GM19468 (cell line): ENCODE data around the gene GIGYF1.

ENCODE experiments used
- ATAC-seq: cut with Tn5 transposase; IDR thresholded peaks from one replicate; pipeline ENCODE4 v1.9.1; 2021; ENCODE audit warnings: mild to moderate bottlenecking, moderate library complexity, moderate number of reproducible peaks; ENCODE audit not compliant: unreplicated experiment; ENCODE audit errors: extremely low read depth

The GIGYF1 gene

GRCh38 chr7:100685631-100686145, 8.4 kb downstream of the GIGYF1 start:
- no peak for ATAC-seq

DNA sequence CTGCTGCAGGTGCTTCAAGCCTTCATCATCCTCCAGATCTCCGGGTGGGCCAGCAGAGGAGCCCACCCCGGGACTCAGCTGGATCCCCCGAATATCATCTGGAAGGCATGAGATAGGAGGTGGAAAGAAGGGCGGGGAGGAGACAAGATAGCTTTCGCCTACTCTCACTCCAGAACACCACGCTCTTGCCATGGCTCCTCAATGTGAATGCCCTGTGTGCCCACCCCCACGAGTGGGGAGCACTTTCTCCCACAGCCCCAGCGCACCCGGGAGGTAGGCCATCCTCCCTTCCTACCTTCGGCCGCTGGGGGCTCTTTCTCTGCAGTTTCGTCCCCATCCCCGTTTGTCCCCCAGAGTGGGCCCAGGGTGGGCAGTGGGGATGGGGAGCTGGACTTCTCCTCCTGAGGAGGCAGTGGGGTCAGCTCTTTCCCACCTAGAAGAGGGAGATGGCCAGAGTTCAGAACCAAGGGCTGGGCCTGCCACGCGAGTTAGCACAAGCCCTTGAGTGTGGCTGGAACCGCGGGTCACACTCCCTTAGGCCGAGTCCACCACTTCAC, 8.9 kb downstream of the GIGYF1 start:
- no peak for ATAC-seq

DNA sequence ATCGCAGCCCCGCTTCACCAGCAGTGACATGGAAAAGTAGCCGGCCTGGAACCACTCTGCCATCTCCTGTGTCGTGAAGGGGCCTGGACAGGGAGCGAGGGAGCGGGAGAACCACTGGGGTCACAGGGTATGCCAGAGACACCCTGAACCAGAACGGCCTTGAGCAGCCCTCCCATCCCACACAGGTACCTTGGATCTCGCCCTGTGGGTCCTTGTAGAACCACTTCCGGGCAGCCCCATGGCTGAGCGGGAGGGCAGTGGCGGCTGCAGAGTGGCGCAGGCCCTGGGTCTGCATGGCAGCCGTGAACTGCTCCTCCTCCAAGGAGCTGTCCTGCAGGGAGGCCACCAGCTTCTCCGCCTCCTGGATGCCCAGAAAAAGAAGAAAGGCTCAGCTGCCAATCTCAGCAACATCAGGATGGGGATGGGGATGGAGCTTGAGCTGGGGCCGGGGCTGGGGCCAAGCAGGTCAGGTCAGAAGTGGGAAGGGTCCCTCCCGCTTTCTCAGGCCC, 9.5 kb downstream of the GIGYF1 start:
- no peak for ATAC-seq

GRCh38 chr7:100683659-100684533, 10.2 kb downstream of the GIGYF1 start:
- ATAC-seq: no peak

DNA sequence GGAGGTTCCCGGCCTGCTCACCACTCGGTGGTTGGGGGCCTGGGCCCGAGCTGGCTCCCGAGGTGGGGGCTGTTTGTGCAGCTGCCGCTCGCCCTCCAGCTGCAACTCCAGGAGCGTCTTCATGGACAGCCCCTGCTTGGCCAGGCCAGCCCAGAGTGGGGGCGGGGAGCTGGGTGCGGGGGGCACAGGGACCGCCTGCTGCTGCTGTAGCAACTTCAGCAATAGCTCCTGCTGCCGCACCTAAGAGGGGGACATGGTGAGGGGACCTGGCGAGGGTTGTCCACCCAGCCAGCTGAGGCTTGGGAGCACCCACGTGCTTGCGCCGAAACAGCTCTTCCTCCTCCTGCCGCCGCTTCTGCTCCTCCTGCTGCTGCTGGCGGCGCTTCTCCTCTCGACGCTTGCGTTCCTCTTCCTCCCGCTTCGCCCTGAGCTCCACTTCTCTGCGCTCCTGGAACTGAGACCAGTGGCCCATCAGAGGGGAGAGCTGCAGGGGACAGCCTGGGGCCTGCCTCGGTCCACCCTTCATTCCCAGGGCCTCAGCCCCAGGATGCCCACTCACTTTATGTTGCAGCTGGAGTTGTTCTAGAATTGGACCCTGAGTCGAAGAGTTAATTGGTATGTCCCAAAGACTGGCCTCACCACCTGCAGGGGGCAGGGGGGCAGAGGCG, 10.9 kb downstream of the GIGYF1 start:
- no peak for ATAC-seq

- no peak for ATAC-seq
Observed at GRCh38 chr7:100682228-100682741, 11.8 kb downstream of the GIGYF1 start.

GRCh38 chr7:100681491-100682227, 12.4 kb downstream of the GIGYF1 start:
- ATAC-seq: no peak

DNA sequence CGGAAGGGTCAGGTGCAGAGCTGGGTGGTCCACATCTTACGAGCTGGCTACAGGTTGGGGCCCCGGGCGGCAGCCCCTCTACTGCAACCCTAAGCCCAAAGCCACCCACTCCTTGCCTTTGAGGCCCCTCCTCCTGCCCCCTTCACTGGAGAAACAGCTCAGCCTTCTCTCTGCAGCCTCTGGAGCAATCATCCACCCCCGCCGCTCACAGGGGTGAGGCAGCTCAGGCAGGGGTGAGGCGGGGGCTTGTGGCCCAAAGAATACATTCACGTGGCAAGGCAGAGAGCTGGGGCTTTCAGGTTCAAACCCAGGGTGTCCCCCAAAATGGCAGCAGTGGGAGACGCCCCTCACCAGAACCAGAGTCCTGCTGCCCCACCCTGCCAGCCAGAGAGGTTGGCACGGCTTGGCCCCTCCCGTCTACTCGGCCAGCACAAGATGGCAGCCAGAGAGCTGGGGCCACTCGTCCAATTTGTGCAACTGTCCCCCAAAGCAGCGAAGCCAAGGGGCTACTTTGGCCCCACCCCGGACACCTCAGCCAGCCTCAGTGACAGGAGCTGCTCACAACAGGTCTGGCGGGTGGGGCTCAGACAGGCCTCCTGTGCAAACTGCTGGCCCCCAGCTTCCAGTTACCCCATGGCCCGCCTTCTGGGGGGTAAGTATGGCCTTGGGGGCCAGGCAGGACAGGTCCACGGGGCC, 13.3 kb downstream of the GIGYF1 start:
- no peak for ATAC-seq

DNA sequence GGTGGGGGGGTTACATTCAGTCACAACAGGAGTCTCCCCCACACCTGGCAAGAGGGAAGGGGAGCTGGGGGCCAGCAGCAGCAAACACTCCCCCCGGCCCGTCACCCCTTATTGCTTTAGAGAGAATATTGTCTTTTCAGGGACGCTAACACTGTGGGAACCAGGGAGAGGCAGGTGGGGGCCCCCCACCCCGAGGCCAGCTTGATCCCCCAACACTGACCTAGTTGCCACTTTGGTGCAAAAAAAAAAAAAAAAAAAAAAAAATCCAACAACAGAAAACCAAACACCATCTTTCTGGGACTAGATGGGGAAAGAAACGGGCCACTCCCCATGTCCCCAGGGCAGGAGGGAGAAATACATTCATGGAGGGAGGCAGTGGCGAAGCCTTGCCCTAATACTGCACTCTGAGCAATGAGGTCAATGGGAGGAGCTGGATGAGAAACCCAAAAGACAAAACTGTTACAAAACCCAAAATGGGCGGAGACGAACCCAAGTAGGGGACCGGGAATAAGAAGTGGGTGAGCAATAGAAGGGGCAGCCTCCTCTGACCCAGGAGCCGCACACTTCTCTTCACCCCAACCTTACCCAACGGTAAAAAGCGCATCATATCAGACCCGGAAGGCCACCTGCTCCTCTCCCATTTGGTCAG, 14.0 kb downstream of the GIGYF1 start:
- no peak for ATAC-seq

DNA sequence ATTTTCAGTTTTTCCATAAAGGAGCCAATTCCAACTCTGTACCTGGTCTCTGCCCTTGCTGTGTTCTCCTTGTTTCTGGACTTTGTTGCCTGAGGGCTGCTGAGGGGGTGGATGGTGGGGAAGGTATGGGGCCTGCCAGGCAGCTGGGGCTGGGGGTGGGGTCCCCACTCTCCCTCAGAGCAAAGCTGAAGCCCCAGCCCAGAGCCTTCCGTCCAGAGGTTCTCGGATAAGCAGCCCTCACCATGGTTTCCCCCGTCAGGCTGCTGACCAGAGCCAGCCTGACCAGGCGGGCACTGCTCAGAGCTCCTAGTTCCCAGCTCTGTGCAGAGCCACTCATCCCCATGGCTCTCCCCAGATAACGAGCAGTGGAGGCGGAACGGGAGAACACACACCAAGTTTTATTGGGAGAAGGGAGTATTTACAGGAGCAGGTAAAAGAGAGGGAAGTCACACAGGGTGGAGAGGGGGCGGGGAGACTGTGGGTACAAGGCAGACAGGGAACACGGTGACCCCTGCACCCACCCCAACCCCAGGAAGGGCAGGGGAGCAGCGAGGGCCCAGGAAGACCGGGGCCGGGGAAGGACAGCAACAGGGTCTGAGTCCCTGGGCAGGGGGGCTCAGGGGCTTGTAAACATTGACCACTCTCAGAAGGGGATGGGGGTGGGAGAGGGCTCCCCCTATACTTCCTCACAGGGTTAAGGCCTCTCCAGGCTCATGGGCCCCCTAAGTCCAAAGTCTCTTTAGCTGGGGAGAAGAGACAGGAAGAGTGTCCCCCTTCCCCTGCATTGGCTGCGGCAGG, 14.7 kb downstream of the GIGYF1 start:
- ATAC-seq: no peak

DNA sequence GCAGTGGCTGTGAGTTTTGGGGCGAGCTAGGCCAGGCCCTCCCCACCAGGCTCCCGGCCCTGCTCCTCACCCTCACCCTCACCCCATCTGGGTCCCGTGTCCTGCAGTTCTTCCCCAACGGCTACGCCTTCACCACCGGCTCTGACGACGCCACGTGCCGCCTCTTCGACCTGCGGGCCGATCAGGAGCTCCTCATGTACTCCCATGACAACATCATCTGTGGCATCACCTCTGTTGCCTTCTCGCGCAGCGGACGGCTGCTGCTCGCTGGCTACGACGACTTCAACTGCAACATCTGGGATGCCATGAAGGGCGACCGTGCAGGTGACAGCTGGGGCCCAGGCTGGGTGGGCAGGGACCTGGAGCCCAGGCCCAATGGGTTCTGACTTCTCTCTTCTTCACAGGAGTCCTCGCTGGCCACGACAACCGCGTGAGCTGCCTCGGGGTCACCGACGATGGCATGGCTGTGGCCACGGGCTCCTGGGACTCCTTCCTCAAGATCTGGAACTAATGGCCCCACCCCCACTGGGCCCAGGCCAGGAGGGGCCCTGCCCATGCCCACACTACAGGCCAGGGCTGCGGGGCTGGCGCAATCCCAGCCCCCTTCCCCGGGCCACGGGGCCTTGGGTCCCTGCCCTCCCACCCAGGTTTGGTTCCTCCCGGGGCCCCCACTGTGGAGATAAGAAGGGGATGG, 15.6 kb downstream of the GIGYF1 start:
- no peak for ATAC-seq

GRCh38 chr7:100677308-100678267, 16.5 kb downstream of the GIGYF1 start:
- ATAC-seq: no peak

GRCh38 chr7:100676501-100677306, 17.3 kb downstream of the GIGYF1 start:
- no peak for ATAC-seq

GRCh38 chr7:100675581-100676350, 18.3 kb downstream of the GIGYF1 start:
- ATAC-seq: no peak

DNA sequence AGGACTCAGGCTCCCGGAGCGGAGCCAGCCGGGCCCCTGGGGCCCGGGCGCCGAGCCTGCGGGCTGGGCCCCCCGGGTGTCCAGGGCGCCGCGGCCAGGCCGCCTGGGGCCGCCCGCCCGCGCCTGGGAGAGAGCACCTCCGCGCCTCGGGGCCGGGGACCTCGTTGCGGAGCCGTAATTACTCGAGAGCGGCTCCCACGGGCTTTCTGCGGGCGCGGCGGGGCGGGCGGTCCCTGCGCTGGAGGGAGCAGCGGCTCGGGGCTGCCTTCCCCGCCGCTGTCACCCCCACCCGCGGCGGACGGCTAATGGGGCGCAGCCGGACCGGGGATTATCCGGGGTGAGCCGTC, 19.0 kb downstream of the GIGYF1 start:
- no peak for ATAC-seq
